Right hindlimb (tissue), 1 donor: ENCODE data around the gene PHF19.
A peak's percentile ranks its signal among the peaks of the same experiment; 100 is the strongest.

Experiments used
- DNase-seq: peaks from one replicate; pipeline ENCODE4 v3.0.0-alpha.2; 2018

PHF19 gene

DNA sequence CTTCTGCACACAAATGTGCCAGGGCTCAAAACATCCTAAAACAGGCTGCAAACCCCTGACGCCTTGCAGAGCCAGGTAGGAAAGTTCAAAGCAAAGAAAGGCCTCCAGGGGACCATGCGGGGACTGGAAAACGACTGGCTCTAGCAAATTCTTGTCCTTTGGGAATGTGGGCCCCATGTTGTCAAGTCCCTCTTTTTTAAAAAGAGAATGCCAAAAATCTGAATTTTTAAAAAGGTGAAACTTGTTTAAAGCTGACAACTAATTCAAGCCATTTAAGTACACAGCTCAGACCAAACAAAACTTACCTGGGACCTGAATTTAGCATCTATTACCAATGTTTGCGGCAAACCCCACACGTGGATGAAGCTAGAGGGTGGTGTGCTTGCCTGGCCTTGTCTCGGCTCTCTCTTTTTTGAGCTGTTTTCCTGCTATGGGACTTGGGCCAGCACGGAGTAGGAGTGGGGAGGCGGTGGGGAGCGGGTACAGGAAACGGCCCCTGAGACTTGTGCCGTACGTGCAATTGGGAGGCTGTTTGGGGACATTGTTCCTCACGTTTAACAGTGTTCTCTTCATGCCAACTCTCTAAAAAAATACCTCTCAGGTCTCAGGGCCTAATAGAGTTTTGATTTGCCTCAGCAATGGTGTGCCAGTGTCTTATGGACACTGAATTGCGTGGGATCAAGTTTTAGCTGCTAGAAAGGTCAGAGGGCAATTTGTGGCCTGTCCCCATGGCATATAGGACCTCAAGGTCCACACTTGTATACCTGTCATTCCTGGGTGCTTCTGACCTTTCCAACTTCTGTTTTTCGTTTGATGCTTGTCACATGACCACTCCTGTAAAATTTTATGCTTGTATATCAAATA, 15.1 kb upstream of the PHF19 start:
- DNase-seq, result peak; percentile 69

DNA sequence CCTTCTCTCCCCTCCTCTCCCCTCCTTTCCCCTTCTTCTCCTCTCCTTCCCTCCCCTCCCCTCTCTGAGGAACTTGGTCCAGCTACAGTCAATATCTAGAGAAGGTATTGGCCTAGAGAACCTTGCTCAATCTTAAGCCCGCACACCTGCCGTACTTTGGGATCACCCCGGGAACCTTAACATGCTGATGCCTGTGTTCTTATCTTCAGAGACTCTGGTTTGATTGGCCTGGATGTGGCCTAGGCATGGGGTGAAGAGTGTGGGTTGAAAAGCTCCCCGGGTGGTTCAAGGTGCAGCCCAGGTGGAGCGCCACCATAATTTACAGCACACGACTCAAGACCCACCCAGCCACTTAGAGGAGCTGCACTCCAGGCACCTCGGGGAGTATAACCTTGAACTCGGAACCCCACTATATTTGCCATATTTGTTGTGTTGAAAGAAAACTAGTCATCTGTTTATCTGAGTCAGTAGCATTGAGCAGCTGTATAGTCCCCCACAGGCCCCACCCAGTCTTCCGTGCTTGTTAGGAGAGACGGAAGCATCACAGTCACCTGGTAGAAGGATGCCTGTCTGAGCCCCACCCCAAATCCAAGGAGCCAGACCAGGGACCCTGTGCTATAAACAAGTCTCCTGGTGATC, 14.4 kb upstream of the PHF19 start:
- no peak for DNase-seq

DNA sequence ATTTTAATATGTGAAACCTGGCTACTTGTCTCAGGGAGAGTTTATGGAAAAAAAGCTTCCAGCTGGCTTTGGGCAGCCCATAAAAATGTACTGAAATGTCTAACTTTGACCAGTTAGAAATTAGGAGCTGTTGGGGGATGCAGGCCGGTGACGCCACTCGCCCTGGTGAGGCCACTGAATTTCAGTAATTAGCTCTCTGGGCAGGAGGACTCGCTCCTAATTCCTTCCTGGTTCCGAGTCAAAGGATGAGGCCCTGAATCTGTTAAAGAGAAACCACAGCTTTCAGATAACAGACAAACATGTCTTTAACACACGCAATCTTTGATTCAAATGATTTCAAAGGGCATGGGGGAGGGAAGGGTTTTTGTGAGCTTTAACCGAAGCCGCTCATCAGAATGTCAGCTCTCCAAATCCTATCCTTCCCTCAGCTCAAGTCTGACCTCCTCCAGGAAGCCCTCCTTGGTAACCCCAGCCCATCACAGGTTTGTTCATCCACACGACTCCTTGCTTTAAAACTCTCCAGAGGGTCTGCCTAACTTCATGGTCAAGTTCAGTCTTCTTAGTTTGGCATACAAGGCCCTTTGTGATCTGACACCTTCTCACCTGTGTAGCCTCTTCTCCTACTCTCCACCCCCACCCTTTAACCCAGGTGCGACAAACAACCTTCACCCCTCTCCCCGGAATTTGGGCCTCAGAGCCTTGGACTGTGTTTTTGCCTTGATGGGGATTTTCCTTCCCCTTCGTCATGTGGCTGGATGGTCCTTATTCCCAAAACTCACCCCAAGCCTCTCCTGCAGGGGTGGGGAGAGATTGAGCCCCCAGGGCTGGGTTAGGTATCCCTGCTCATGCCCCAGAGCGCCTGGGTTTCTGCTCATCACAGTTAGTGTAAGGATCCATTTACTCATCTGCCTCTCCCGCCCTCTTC, 13.6 kb upstream of the PHF19 start:
- DNase-seq, result peak; percentile 65

DNA sequence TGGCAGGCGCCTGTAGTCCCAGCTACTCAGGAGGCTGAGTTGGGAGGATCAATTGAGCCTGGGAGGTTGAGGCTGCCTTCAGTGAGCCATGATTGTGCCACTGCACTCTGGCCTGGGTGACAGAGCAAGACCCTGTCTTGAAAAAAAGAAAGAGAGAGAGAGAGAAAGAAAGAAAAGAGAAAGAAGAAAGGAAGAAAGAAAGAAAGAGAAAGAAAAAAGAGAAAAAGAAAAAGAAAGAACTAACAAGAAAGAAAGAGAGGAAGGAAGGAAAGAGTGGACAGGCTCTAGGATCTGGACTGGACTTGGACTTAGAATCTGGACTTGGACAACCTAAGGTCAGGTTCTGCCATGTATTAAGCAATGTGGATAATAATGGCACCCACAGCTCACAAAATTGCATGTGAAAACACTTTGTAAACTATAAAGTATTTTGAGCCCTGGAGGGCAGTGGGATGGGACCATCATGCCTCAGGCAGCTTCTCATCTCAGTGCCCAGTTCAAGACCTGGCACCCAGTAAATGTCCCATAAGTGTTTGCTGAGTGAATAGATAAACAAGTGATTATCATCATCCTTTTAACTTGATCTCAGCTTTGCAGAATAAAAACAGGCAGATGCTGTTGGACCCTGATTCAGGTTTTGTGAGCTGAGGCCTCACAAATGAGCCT, 12.8 kb upstream of the PHF19 start:
- DNase-seq, result no peak

DNA sequence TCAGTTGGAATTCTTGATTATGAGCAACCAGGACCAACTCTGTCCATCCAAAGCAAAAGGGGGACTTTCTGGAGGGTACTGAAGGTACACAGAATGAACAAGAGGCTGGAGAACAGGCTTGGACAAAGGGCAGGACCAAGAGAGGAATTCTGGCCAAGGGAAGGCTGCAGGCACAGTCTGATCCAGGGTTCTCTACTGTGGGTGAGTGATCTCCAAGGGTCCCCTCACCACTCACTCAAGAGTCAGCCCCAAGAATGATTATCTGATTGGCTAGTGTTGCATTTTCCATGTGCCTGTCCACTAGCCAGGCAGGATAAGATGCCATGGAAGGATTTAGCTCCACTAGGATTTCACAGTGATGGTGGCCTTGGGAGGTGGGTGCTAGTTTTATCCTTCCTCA, 11.6 kb upstream of the PHF19 start:
- no peak for DNase-seq

DNA sequence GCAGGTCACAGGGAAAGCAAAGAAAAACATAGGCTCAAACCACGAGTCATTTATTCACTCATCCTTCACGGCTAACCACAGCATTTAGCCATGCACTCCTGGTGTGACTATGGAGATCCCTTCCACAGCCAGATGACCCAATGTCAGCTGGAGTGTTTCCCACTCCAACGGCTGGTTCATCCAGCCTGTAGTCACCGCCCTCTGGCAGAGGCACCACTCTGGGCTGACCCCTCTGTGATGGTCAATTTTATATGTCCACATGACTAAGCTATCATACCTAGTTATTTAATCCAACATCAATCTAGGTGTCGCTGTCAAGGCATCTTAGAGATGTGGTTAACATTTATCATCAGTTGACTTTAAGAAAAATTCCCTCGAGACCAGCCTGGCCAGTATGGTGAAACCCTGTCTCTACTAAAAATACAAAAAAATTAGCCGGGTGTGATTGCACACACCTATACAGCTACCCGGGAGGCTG, 9.5 kb upstream of the PHF19 start:
- DNase-seq, result no peak

DNA sequence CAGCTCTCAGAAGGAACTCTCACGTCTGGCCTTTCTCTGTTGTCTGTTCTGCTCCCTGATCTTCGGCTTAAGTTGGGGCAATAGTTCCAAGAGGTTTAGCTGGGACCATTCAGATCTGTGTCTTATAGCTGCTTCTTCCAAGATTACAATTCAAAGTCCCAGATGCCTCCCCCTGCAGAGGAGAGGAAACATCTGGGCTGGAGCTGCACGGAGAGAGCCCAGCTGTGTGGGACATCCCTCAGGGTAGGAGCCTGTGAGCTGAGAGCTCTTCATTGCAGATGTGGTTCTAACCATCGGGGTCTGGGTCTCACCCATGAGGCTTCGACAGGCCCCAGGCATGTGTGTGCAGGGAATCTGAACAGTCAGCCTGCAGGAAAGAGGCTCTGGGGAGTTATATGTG, 9.0 kb upstream of the PHF19 start:
- DNase-seq, result peak; percentile 80

DNA sequence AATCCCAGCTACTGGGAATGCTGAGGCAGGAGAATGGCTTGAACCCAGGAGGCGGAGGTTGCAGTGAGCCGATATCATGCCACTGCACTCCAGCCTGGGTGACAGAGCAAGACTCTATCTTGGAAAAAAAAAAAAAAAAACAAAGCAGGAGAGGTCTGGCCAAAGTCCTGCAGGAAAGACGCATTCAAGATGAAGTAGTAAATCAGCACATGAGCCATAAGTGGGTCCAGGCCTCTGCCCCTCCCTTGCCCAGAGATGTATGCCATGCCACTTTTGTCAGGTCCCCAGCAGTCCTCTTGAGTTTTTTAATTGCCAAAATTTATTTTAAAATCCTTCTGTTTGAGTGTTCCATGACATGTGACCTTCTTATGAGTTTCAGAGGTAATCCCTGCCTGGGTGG, 8.5 kb upstream of the PHF19 start:
- no peak for DNase-seq

DNA sequence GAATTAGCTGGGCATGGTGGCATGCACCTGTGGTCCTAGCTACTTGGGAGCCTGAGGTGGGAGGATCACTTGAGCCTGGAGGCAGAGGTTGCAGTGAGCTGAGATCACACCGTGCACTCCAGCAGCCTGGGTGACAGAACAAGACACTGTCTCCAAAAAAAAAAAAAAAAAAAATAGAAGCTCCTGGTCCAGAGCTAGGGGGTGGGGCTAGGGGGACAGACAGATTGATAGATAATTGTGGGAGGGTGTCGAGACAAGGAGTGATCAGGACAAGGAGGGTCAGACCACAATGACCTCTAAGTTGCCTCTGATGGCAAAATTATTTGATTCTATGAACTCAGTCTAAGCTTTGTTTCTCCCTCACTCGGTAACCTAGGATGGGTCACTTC, 6.6 kb upstream of the PHF19 start:
- DNase-seq, result no peak

DNA sequence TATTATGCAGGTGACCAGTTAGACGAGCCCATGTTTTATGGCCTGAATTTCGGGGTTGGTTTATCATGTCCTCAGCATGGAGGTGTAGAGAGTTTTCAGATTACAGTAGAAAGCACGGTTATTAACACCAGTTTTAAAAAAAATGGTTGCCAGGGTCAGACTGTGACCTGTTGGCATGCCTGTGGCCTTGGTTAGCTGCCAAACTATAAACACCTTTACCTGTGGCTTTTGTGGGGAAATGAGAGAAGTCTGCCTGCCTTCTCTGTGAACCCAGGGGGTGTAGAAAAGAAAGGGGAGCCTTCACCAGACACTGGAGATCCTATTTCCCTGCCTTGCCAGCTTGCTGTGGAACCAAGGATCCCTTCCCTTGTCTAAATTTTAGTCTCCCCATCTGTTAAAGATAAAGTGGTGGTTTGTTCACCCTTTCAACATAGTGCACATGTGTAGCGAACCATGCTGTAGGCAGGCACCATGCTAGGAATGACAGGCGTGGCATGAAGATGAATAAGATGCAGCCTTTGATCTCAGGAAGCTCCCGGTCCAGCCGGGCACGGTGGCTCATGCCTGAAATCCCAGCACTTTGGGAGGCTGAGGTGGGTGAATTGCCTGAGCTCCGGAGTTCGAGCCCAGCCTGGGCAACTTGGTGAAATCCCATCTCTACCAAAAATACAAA, 6.1 kb upstream of the PHF19 start:
- no peak for DNase-seq

DNA sequence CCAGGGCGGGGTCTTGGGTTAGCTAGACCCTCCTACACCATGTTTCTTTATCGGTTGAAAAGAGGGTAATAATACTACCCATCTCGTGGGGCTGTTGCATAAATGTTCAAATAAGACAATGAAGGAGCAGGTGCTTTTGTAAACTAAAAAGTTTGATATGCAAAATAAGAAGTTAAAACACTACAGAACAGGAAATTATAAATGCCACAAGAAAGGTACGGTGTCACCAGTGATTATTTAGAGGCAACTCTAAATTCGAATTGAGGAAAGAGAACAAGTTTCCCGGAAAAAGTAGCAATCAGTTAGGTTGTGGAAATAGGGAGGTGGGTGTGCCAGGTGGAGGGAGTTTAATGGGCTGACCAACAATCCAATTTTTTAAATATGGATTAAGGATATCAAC, 2.5 kb upstream of the PHF19 start:
- no peak for DNase-seq

DNA sequence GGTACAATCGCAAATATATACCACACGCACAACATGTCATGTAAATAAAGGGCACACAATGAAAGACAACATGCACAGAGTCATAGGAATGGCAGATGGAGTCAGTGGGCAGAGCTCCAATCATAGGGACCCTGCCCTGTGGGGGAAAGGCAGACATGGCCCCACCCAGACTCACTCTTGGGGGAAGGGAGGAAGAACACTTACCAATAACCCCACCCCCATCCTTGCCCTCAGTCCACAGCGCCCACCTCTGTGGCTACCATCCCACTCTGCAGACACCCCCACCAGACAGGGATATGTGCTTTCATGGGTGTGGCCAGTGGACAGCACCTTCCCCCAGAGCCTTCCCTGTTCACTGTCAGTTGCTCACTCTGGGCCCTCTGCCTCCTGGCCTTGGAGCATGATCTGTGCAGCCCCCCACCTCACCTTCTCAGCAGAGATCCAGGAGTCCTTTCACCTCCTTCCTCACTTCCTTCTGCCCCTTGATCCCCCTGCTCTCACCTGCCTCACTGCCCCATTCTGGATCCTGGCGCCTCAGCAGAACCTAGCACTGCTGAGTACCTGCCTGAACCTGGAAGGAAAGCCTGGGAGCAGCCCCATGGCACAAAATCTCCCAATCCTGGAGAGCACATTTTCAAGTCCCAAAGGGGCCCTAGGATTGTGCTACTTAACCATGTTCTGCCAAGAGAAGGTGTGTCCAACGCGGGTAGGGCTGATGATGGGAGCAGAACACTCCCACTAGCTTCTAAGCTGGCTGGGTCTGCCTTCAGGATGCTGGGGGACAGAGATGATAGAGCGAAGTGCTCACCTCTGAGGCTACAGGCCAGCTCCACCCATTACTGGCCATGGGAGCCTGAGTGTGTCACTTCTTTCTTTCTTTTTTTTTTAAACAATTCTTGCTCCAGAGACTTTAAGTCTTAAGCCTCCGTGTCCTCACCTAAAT, 1.5 kb upstream of the PHF19 start:
- DNase-seq, result no peak

DNA sequence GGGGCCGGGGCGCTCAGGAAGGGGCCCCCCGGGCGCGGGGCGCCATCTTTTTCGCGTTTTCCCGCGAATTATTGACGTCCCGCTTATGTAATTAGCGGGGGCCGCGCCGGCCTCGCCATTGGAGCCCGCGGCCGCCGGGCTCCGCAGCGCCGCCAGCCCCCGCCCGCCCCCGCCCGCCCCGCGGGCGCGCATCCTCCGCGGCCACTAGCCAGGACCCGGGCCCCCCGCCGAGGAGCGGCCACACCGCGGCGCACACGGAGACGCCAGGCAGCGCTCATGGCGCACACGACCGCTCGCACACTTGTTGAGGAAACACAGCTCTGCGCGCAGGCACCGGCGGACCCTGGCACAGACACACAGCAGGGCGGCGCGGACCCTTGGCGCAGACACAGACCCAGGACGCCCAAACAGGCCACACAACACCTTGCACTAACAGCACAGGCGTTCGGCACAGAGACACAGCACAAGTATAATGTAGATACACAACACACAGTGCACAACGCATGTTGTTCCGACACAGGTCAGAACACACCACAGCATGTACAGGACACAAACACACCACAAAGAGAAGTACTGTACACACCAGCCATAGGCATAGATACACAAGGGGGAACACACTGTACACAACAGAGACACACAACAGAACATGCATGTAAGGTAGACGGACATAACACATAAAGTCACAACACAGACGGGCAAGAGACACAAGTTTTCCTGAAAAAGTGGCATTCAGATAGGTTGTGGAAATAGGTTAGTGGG, 467 bp upstream of the PHF19 start:
- peak; percentile 87 for DNase-seq

DNA sequence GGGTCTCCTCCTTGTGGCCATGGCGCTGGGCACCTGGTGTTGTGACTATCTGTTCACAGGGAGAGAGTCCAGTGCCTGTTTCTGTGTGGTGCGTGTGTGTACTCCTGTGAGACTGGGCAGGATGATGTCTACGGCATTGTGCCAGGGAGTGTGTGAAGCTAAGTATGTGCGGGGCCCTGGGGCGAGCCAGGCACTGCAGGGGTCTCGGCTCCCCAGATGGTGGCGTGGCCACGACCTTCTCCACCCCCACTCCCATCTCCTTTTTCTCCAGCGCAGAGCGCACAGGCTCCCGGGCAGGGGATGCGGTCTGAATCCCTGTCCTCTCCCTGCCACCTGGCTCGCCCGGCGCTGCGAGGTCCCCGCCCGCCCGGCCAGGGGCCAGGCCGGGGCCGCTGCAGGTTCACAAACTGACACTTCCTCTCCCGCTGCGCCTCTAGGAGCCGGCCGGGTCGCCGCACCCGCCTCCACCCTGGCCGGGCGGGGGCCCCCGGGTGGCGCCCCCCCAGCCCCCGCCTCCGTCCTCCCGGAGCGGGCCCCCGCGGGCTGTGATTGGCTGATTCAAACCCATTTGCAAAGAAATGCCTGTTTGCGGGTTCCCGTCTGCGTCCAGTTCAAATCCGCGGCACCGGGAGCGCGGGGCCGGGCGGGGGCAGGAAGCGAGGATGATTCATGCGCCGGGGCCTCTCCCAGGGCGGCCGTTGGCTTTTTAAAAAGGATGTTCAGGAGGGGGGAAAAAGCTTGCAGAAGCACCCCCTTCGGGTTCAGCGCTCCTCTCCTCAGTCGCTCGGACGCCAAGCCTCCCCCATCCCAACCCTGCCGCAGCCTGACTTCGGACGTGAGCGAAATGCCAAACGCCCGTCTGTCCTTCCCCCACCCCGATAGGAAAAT, 790 bp downstream of the PHF19 start:
- DNase-seq, result peak; percentile 93

DNA sequence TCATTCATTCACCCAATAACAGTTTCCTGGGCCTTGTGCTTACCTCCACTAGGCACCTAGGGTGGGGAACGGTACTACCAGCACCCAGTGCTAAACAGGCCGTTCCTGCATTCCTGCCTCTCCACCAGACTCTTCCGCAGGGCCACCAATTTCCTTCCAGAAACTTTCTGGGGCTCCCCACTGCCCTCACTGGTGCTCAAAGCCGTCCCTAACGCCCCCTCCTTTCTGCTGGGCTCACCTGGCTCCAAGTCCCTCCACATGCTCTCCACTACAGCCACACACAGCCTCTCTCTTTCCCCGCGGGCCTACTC, 1.4 kb downstream of the PHF19 start:
- no peak for DNase-seq

DNA sequence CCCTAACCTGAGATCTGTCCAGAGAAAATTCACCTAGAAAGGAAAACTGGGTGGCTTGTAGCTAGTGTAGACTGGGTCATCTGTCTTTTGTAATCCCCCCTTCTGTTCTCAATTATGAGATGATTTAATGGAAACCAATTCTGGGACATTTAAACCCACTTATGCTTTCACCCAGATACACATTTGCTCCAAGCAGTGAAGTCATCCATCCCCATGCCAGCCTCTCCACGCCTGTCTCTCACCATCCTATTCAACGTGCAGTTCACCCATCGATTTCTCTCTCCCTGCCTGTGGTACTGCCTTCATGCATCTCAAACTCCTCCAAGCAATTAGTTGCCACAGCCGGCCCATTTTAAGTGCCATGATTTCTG, 1.8 kb downstream of the PHF19 start:
- no peak for DNase-seq

DNA sequence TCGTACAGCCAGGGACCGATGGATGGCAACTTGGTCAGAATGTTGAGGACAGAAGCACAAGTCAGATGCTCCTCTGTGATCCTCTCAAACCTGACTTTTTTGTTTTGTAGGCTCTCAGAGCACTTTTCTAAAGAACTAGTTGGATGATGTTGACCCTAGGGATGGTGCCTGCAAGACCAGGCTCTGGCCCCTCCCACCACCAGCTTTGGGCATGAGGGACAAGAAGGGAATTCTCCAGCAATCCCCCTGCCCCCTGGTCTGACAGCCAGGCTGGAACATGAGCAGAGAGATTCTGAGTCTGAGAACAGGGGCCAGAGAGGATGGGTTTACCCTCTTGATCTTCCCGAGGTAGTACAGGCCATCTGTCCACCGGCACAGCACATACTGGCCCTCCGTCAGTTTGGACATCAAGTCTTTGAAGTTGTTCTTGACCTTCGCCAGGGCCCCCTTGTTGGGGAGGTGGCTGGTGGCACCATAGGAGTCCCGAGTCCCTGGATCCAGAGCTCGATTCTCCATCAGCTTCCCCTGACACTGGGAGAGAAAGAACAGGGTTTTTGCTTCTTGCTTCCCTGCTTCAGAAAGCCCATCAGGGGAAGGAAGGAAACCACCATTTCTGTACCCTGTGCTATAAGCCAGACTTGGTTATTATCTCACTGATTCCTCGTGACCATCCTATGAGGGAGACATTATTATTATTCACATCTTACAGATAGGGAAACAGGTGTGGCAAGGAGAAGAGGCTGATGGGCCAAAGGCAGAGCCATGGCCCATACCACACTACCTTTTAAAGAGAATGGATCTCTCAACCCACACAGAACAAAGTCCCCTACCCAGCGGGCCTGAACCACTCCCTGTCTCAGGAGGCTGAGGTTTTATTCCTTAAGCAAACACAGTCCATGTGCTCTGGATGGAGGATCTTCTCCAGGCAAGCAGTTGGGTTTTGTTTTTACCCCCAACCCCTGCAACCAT, 2.5 kb downstream of the PHF19 start:
- DNase-seq, result no peak

DNA sequence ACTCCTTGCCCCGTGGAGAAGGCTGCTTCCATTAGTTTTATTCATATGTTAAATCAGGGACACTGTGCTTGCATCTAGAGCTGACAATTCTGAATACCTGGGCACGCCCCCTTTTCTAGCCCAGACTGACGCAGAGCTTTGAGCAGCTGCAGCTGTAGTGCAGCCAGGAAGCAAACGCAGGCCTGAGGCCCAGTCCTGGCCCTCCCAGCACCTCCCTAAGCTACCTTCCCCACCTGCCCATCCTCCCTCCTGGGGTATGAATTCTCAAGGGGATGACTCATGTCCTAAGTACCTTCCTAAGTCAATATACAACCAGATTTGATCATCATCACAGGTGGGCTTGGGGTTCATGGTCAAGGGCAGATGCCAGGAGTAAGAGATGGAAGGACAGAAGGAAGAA, 3.5 kb downstream of the PHF19 start:
- DNase-seq, result no peak
